GM20000 (cell line): ENCODE measurements around the gene CDC42EP4.
"Not testable (repeated sequence)": the region's sequence is repeated elsewhere in the genome, so short reads cannot be mapped to it uniquely, and the experiment has no call there.

Source experiments
- DNase-seq: peaks from one replicate; pipeline ENCODE4 v3.0.0; 2012; ENCODE audit warnings: low spot score
- CTCF ChIP-seq: IDR thresholded peaks from 2 replicates; pipeline ENCODE4 v1.5.1; 2012; ENCODE audit warnings: mild to moderate bottlenecking, control low read depth; ENCODE audit errors: extremely low read depth, missing control alignments

The CDC42EP4 gene

DNA sequence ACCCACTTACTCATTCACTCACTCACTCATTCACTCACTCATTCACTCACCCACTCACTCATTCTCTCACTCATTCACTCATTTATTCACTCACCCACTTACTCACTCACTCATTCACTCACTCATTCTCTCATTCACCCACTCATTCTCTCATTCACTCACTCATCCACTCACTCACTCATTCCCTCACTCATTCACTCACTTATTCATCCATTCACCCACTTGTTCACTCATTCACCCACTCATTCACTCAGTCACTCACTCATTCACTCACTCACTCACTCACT, 42.5 kb downstream of the CDC42EP4 start:
- no peak for TF ChIP-seq CTCF
- DNase-seq: no peak

DNA sequence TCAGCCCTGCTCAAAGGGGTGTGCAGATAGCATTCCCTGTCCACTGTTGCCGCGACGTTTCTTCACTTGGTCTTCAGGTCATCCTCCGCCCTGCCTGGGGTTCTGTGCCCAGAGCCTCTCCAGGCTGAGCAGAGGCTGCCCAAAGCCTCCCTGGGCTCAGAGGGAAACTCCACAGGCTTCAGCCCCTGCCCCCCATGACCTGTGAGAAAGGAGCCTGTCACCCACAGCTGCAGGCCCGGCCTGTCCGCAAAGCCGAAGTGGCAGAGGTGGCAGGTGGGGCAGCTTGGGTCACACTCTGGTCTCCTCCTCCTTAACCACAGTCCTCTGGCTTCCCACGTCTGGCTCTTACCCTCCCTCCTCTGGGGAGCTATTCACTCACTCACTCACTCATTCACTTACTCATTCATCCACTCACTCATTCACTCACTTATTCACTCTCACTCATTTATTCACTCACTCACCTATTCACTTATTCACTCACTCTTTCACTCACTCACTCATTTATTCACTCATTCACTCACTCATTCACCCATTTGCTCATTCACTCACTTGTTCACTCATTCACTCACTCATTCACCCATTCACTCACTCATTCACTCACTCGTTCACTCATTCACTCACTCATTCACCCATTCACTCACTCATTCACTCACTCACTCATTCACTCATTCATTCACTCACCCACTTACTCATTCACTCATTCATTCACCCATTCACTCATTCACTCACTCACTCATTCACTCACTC, 43.0 kb downstream of the CDC42EP4 start:
- no peak for DNase-seq
- TF ChIP-seq CTCF: no peak

GRCh38 chr17:73267648-73268537, 43.9 kb downstream of the CDC42EP4 start:
- DNase-seq: no peak
- no peak for TF ChIP-seq CTCF

GRCh38 chr17:73266796-73267195, 45.0 kb downstream of the CDC42EP4 start:
- no peak for TF ChIP-seq CTCF
- DNase-seq: no peak

- no peak for TF ChIP-seq CTCF
- DNase-seq: no peak
These were observed 45.9 kb downstream of the CDC42EP4 start for GRCh38 chr17:73265646-73266640.

GRCh38 chr17:73264448-73264847, 47.4 kb downstream of the CDC42EP4 start:
- not testable (repeated sequence) for DNase-seq
